SJSA1 (cell line): ENCODE data around the gene ATP6V0A4. TPM values are rescaled to one million over a fixed set of nuclear protein-coding genes. Genes with fewer than 3 reads are reported as not detected.
"Not testable (repeated sequence)": the region's sequence is repeated elsewhere in the genome, so short reads cannot be mapped to it uniquely, and the experiment has no call there.

ENCODE experiments used
- DNase-seq, 2 experiments: peaks; one replicate each; pipeline ENCODE4 v3.0.0-alpha.2; 2015 to 2020; ENCODE audit warnings: low spot score in 2 of 2, low read depth in 1 of 2
- H3K27ac ChIP-seq: fragments of 250-450 bp; sonication (Bioruptor Pico); 2 replicates; pipeline ENCODE4 v1.5.1; 2020; ENCODE audit warnings: mild to moderate bottlenecking, moderate library complexity
- H3K27me3 ChIP-seq: fragments of 250-450 bp; sonication (Bioruptor Pico); replicated peaks from 2 replicates; pipeline ENCODE4 v1.5.1; 2020; ENCODE audit warnings: mild to moderate bottlenecking, moderate library complexity
- H3K36me3 ChIP-seq: fragments of 250-450 bp; sonication (Bioruptor Pico); 2 replicates; pipeline ENCODE4 v1.5.1; 2020; ENCODE audit warnings: mild to moderate bottlenecking
- H3K4me1 ChIP-seq: fragments of 250-450 bp; sonication (Bioruptor Pico); replicated peaks from 2 replicates; pipeline ENCODE4 v1.6.1; 2021; ENCODE audit warnings: mild to moderate bottlenecking
- H3K4me3 ChIP-seq: fragments of 250-450 bp; sonication (Bioruptor Pico); 2 replicates; pipeline ENCODE4 v1.5.1; 2020; ENCODE audit warnings: mild to moderate bottlenecking
- H3K9me3 ChIP-seq: fragments of 250-450 bp; sonication (Bioruptor Pico); replicated peaks from 2 replicates; pipeline ENCODE4 v1.5.1; 2020; ENCODE audit warnings: mild to moderate bottlenecking
- total RNA-seq: library from RNA; depleted of rRNA; stranded (reverse); fragments of >200 nt; shearing (Covaris generic); gene quantifications from 2 replicates; pipeline ENCODE4 v1.2.3, GENCODE V29; 2014

The ATP6V0A4 gene
- total RNA-seq, 1 experiment from 2014 or later: 0.21 TPM

DNA sequence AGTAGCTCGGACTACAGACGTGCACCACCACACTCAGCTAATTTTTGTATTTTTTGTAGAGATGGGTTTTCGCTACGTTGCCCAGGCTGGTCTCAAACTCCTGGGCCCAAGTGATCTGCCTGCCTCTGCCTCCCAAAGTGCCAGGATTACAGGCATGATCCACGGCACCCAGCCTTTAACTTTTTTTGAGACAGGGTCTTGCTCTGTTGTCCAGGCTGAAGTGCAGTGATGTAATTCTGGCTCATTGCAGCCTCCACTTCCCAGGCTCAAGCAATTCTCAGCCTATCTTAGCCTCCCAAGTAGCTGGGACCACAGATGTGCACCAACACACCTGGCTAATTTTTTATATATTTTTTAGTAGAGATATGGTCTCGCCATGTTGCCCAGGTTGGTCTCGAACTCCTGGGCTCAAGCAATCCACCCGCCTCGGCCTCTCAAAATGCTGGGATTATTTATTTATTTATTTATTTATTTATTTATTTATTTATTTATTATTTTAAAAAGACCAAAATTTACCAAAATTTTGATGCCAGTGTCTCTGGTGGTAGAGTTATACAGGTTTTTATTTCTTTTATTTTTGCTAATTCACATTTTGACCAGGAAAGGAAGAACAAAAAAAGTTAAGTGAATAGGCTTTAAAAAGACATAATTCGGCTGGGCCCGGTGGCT lies 25.0 kb upstream of the ATP6V0A4 start:
- Histone ChIP-seq H3K4me3 (no peak overlapping the region), H3K4me1 (no peaks in the 10 kb centered on the region), H3K27ac (no peak overlapping the region), H3K27me3 (no peaks in the 10 kb centered on the region), H3K36me3 (no peaks in the 10 kb centered on the region), H3K9me3 (no peaks in the 10 kb centered on the region)
- DNase-seq: no peak

GRCh38 chr7:138821912-138822311 lies 23.9 kb upstream of the ATP6V0A4 start:
- no peak overlapping the region for H3K4me3 ChIP-seq
- no peaks in the 10 kb centered on the region for H3K9me3 ChIP-seq
- no peak for DNase-seq
- no peak overlapping the region for H3K27ac ChIP-seq
- no peaks in the 10 kb centered on the region for H3K4me1 ChIP-seq
- H3K27me3 ChIP-seq: no peaks in the 10 kb centered on the region
- no peaks in the 10 kb centered on the region for H3K36me3 ChIP-seq

DNA sequence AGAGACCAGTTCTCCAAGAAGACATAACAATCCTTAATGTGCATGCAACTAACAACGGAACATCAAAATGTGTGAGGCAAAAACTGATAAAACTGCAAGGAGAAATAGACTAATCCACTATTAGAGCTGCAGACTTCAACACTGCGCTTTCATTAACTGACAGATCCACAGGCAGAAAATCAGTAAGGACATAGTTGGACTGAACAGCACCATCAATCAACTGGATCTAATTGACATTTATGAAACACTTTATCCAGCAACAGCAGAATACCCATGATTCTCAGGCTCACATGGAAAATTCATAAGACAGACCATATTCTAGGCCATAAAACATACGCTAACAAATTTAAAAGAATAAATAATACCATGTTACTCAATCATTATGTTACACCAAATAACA lies 21.6 kb upstream of the ATP6V0A4 start:
- no peaks in the 10 kb centered on the region for H3K4me1 ChIP-seq
- H3K9me3 ChIP-seq: no peaks in the 10 kb centered on the region
- DNase-seq: no peak
- H3K36me3 ChIP-seq: no peaks in the 10 kb centered on the region
- no peak overlapping the region for H3K27ac ChIP-seq
- no peak overlapping the region for H3K4me3 ChIP-seq
- no peaks in the 10 kb centered on the region for H3K27me3 ChIP-seq

GRCh38 chr7:138816650-138817049 lies 18.7 kb upstream of the ATP6V0A4 start:
- DNase-seq: no peak
- Histone ChIP-seq H3K4me3 (no peak overlapping the region), H3K36me3 (no peaks in the 10 kb centered on the region), H3K9me3 (no peaks in the 10 kb centered on the region), H3K4me1 (no peaks in the 10 kb centered on the region), H3K27me3 (no peaks in the 10 kb centered on the region), H3K27ac (no peak overlapping the region)

DNA sequence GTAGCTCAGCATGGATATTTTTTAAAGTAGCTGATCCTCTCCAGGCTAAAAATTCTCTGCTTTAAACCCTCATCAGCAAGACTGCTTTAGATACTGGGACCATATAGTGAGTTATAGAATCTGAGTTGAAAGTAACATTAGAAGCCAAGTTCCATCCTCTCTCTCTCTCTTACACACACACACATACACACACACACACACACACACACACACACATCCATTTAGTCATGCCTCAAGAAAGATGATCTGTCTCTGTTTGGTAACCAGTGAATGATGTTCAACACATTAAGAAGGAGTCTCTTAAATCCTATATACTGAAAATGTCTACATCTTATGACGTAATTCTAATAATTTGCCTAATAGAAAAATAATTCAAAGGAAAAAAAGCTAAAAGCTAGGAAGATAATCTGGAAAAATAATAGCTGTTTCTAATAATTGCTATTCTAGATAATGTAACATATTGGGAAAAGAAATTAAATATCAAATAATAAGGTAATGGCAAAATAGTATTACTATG lies 16.9 kb upstream of the ATP6V0A4 start:
- no peaks in the 10 kb centered on the region for H3K4me1 ChIP-seq
- no peaks in the 10 kb centered on the region for H3K36me3 ChIP-seq
- H3K27me3 ChIP-seq: no peaks in the 10 kb centered on the region
- H3K27ac ChIP-seq: no peak overlapping the region
- H3K4me3 ChIP-seq: no peak overlapping the region
- H3K9me3 ChIP-seq: no peaks in the 10 kb centered on the region
- DNase-seq: no peak

GRCh38 chr7:138813945-138814344 lies 15.9 kb upstream of the ATP6V0A4 start:
- DNase-seq: no peak
- Histone ChIP-seq H3K4me1 (no peaks in the 10 kb centered on the region), H3K27me3 (no peaks in the 10 kb centered on the region)

DNA sequence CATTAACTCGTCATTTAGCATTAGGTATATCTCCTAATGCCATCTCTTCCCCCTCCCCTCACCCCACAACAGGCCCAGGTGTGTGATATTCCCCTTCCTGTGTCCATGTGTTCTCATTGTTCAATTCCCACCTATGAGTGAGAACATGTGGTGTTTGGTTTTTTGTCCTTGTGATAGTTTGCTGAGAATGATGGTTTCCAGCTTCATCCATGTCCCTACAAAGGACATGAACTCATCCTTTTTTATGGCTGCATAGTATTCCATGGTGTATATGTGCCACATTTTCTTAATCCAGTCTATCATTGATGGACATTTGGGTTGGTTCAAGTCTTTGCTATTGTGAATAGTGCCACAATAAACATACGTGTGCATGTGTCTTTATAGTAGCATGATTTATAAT lies 13.3 kb upstream of the ATP6V0A4 start:
- H3K9me3 ChIP-seq, H3K4me3 ChIP-seq, DNase-seq, H3K27ac ChIP-seq, H3K4me1 ChIP-seq, H3K36me3 ChIP-seq, H3K27me3 ChIP-seq: not testable (repeated sequence)

More at GRCh38 chr7:138813945-138814344, 15.9 kb upstream of the ATP6V0A4 start:
- Histone ChIP-seq H3K9me3 (no peaks in the 10 kb centered on the region), H3K36me3 (no peaks in the 10 kb centered on the region), H3K27ac (no peak overlapping the region), H3K4me3 (no peak overlapping the region)

GRCh38 chr7:138809346-138809745 lies 11.3 kb upstream of the ATP6V0A4 start:
- DNase-seq: no peak
- H3K27me3 ChIP-seq: no peaks in the 10 kb centered on the region
- no peak overlapping the region for H3K27ac ChIP-seq
- no peak overlapping the region for H3K4me3 ChIP-seq
- no peaks in the 10 kb centered on the region for H3K9me3 ChIP-seq
- H3K4me1 ChIP-seq: no peaks in the 10 kb centered on the region
- H3K36me3 ChIP-seq: no peaks in the 10 kb centered on the region

GRCh38 chr7:138804618-138805017 lies 6.6 kb upstream of the ATP6V0A4 start:
- Histone ChIP-seq H3K9me3 (no peaks in the 10 kb centered on the region), H3K27ac (no peak overlapping the region), H3K4me3 (no peak overlapping the region), H3K27me3 (no peaks in the 10 kb centered on the region), H3K36me3 (no peaks in the 10 kb centered on the region), H3K4me1 (no peaks in the 10 kb centered on the region)
- DNase-seq: no peak

DNA sequence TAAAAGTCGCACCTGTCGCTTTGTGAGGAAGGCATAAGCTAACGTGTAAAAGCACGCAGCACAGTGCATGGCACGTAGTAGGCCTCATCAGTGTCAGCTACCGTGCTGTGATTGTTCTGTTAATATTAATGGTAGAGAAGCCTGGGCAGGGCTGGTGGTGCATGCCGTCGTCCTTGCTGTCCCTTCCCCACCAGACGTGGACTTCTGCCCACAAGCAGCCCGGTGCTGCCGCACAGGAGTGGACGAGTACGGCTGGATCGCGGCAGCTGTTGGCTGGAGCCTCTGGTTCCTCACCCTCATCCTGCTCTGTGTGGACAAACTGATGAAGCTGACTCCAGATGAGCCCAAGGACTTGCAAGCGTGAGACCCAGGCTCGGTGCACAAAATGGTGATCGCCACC lies 4.7 kb upstream of the ATP6V0A4 start:
- no peak overlapping the region for H3K27ac ChIP-seq

GRCh38 chr7:138801256-138801655 lies 3.3 kb upstream of the ATP6V0A4 start:
- Histone ChIP-seq H3K27ac (no peak overlapping the region), H3K4me3 (no peak overlapping the region)

More for the DNA sequence above, 4.7 kb upstream of the ATP6V0A4 start:
- Histone ChIP-seq H3K27me3 (no peaks in the 10 kb centered on the region), H3K4me1 (no peaks in the 10 kb centered on the region), H3K9me3 (no peaks in the 10 kb centered on the region), H3K4me3 (no peak overlapping the region), H3K36me3 (no peaks in the 10 kb centered on the region)
- no peak for DNase-seq

DNA sequence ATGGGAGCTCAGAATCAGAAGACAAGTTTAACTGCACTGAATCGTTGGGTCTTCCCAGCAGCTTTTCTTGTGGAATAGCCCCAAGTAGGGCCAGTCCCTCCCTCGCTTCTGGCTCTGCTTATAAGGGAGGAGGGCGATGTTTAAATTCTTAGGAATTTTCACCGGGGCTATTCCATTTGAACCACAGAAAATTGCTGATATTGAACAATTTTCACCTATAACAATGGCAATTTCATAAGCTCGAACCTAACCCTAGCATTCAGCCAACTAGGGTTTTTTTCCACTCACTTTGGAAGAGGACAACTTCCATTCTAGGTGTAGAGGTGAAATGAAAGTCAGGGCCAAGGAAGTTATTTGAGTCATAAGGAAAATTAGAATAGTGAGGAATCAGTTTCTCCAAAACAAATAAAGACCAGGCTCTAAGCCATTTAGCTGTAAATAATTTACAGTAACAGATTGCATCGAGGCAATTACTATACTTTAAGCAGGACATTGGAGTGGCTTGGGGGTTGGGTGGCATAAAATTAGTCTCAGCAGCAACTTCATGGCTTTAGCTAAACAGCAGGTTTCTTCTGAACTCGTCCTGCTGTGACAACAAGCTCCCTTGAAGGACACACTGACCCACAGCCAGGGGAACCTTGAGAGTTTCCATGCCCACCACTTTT lies 1.5 kb upstream of the ATP6V0A4 start:
- Histone ChIP-seq H3K9me3 (no peaks in the 10 kb centered on the region), H3K27ac (no peak overlapping the region), H3K27me3 (no peaks in the 10 kb centered on the region), H3K4me3 (no peak overlapping the region), H3K4me1 (no peaks in the 10 kb centered on the region), H3K36me3 (no peaks in the 10 kb centered on the region)
- no peak for DNase-seq

More at GRCh38 chr7:138801256-138801655, 3.3 kb upstream of the ATP6V0A4 start:
- Histone ChIP-seq H3K4me1 (no peaks in the 10 kb centered on the region), H3K36me3 (no peaks in the 10 kb centered on the region), H3K9me3 (no peaks in the 10 kb centered on the region), H3K27me3 (no peaks in the 10 kb centered on the region)
- DNase-seq: no peak

DNA sequence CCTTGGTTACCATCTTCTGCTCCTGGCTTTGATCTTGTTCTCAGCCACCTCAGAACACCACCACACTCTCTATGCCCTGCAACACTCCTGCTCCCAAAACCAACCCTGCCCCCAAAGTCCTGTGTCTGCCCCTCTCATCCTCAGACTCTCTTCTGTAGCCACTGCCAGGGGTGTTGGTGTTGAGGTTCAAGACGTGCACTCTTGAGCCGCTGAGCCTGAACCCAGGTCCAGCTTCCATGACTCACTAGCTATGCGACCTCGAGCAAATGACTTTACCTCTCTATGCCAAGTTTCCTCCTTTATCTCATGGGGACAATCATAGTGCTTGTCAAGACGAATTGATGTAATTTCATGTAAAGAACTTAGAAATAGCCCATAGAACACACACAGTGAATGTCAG lies 840 bp upstream of the ATP6V0A4 start:
- H3K27ac ChIP-seq: no peak overlapping the region
- no peaks in the 10 kb centered on the region for H3K4me1 ChIP-seq
- no peaks in the 10 kb centered on the region for H3K9me3 ChIP-seq
- H3K36me3 ChIP-seq: no peaks in the 10 kb centered on the region
- H3K4me3 ChIP-seq: no peak overlapping the region
- DNase-seq: no peak
- H3K27me3 ChIP-seq: no peaks in the 10 kb centered on the region

GRCh38 chr7:138797046-138797445 lies 950 bp downstream of the ATP6V0A4 start:
- not testable (repeated sequence) for H3K4me3 ChIP-seq, H3K4me1 ChIP-seq, H3K27ac ChIP-seq, DNase-seq, H3K27me3 ChIP-seq, H3K36me3 ChIP-seq, H3K9me3 ChIP-seq
